Spleen (tissue), 7 donors: ENCODE data around the gene SRR.

Experiments used
- CTCF ChIP-seq, 11 experiments: fragments of 200-600 bp in 7 of 11; fragments of 450-650 bp in 4 of 11; sonication (generic) in 4 of 11; IDR thresholded peaks in 8 of 11; conservative IDR thresholded peaks in 3 of 11; 1 replicate in 7 of 11; 2 replicates in 4 of 11; pipeline versions ENCODE4 v1.4.0 to v1.8.0; 2016 to 2021; ENCODE audit warnings: antibody characterized with exemption in 11 of 11, inconsistent platforms in 4 of 11, mild to moderate bottlenecking in 1 of 11
- POLR2AphosphoS5 ChIP-seq, 3 donors: sonication (generic); formaldehyde crosslinking; IDR thresholded peaks; one replicate each; pipeline ENCODE4 v1.5.1; 2017; ENCODE audit warnings: antibody characterized with exemption in 3 of 3
- donor health status: DM: no; HTN: no; CAD: no; lungs with moderate emphysema.
- donor health status: DM: no; HTN: no; CAD: no.
- donor health status: DM: no; HTN: no; CAD: no.

DNA sequence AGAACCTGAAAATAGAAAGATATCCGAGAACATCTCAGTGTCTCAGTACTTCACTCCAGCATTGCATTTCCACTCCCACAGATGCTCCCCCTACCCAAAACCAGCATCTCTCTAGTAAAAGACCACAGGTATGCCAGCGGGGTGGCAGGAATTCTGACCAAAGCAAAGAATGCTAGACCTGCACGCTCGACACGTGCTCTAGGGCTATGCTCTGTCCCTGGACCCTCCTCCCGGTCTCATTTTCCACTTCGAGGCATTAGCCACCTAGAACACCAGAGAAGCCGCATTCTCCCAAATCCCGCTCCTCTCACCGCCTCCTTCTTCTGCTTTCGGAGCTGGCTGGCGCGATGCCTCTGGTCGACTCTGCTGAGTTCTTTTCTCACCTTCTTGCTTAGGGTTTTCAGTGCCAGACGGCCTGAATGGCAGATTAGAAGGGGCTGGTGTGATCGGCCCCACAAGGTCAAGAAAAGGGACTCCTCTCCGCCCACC, 32.0 kb downstream of the SRR start:
- no peak for TF ChIP-seq CTCF (IDR thresholded peaks at IDR 0.05 in 8 of 11, conservative IDR thresholded peaks at IDR 0.05 in 3 of 11)
- no peak for TF ChIP-seq POLR2AphosphoS5 (IDR thresholded peaks at IDR 0.05)
